D721Med (cell line): ENCODE data around the gene SMYD2.

Experiments used
- DNase-seq: peaks from one replicate; pipeline ENCODE4 v3.0.0; 2011; ENCODE audit warnings: low spot score; ENCODE audit not compliant: insufficient read length
- FAIRE-seq: peaks from 2 replicates; lab custom pipeline; 2011; peaks lifted over from hg19 to GRCh38; lab: Jason Lieb, UNC
- TF ChIP-seq, protein P1 (sequence below): IDR thresholded peaks from 2 replicates; pipeline ENCODE4 v1.5.1; 2012; ENCODE audit warnings: mild to moderate bottlenecking, control low read depth; ENCODE audit not compliant: insufficient read depth; ENCODE audit errors: missing control alignments

The SMYD2 gene

GRCh38 chr1:214292322-214292721 lies 11.4 kb downstream of the SMYD2 start:
- DNase-seq (no peak), FAIRE-seq (peak; percentile 67)
- TF ChIP-seq, protein P1, sequence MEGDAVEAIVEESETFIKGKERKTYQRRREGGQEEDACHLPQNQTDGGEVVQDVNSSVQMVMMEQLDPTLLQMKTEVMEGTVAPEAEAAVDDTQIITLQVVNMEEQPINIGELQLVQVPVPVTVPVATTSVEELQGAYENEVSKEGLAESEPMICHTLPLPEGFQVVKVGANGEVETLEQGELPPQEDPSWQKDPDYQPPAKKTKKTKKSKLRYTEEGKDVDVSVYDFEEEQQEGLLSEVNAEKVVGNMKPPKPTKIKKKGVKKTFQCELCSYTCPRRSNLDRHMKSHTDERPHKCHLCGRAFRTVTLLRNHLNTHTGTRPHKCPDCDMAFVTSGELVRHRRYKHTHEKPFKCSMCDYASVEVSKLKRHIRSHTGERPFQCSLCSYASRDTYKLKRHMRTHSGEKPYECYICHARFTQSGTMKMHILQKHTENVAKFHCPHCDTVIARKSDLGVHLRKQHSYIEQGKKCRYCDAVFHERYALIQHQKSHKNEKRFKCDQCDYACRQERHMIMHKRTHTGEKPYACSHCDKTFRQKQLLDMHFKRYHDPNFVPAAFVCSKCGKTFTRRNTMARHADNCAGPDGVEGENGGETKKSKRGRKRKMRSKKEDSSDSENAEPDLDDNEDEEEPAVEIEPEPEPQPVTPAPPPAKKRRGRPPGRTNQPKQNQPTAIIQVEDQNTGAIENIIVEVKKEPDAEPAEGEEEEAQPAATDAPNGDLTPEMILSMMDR = no peak

DNA sequence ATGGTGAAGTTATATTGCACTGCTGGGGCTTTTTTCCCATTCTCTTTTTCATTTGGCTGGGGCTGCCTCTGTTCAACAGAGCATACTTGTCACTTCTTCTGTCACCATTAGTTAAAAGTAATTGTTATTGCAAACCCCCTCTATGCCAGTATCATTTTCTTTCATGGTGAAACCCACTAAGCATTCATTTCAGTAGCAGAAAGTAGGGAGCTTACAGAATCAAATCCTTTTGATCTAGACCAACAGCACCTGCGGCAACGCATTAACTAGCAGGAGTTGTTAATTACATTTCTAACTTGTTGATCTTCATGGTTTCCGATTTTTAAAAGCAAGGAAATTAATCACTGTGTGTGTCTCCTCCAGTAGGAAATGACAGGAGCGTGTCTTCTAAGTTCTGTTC lies 15.0 kb downstream of the SMYD2 start:
- DNase-seq = no peak
- TF ChIP-seq, protein P1 = no peak
- FAIRE-seq = peak; percentile 56

DNA sequence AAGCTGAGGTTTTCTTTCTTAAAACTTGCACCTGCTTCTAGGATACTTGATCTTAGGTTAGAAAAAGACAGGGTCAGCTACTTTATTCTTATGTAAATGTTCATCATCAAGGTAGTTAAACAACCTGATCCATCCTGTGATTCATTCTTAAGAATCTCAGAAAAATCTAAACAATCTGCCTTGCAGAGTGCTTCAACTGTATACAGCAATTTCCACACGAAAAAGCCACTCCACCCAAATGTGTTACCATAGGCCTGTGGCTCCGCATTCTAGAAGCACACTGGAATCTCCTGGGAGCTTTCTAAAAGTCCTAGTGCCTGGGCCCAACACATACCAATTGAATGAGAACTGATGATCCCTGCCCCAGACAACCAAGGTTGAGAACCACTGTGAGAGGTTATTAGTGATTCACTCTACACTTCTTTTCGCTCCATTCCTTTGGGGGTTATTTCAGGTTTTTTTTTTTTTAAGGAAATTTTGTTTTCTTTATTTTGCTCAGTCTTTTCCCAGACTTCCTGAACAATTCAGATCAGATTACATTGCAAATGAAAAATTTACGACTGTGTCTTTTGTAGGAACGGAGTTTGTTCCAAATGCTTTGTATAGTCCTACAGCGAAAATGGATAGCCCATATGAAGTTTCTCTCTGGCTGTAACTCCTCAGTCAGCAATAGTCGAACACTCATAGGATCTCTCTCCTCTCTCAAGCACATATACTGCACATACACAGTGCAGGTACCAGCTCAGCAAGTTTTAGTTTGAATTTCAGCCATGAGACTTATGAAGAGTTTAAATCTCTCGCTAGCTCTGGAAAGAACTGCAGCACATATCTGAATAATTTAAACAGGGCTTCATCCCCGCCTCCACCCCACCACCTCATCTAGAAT lies 16.1 kb downstream of the SMYD2 start:
- no peak for DNase-seq
- TF ChIP-seq, protein P1 = no peak
- FAIRE-seq = no peak

GRCh38 chr1:214300149-214300780 lies 19.3 kb downstream of the SMYD2 start:
- FAIRE-seq (no peak), DNase-seq (no peak)
- TF ChIP-seq, protein P1 = no peak

GRCh38 chr1:214301526-214301925 lies 20.6 kb downstream of the SMYD2 start:
- TF ChIP-seq, protein P1 = no peak
- DNase-seq (no peak), FAIRE-seq (no peak)

DNA sequence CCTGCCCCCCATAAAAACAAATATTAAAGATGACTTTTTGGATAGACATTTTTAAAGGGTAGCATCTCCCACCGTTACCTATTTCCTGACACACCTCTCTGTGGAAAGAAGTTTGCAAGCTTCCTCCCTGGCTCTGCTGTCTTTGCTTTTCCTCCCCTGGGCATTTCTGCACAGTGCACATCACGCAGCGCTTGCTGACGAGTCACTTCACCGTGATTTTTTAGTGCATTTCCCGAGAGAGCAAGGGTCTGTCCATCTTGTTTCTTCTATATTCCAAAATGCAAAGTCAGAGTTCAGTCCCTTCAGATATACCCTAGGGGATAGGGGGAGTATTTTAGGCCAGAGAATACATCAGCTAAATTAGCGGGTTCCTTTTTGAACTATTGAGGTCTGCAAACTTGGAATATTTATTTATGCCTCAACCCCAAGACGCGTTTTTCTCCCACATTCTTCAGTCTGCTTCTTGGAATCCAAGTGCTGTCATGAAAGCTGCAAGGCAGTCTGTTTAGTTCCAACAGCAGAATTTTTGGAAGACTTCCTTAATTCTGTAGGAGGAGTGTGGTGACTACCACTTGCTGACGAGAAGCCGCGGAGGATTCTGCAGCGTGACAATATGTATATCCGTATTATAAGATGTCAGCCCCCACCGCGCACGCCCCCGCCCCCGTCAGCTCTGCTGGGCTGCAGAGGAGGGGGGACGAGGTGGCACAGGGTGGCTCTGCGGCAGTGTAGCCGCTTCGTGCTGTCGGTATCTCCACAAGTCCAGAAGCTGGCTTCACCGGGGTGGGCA lies 22.4 kb downstream of the SMYD2 start:
- TF ChIP-seq, protein P1 = no peak
- no peak for DNase-seq
- FAIRE-seq = no peak
